ENCODE data around the gene CSGALNACT2. TPM values are rescaled to one million over a fixed set of nuclear protein-coding genes. Genes with fewer than 3 reads are reported as not detected.
A peak's percentile ranks its signal among the peaks of the same experiment; 100 is the strongest.
"Not testable (repeated sequence)": the region's sequence is repeated elsewhere in the genome, so short reads cannot be mapped to it uniquely, and the experiment has no call there.

Gene CSGALNACT2
- total and polyA plus RNA-seq, 11 donors = 2.6 to 17.7 (median 8.8) TPM

- DNase-seq (no peak), ATAC-seq (peak; percentile 42 to 82 (median 74))
- TF ChIP-seq POLR2A (IDR thresholded peaks at IDR 0.05) (no peak), CTCF (IDR thresholded peaks at IDR 0.05) (no peak)
- Histone ChIP-seq H3K27ac (no peak overlapping the region), H3K4me3 (no peak overlapping the region), H3K9me3 (peaks cover 0 to 25% (median 2%) of the 10 kb centered on the region in 12 donors), H3K27me3 (no peaks in the 10 kb centered on the region), H3K4me1 (peaks cover 0 to 10% (median 0%) of the 10 kb centered on the region in 12 donors), H3K36me3 (peaks cover 0 to 87% (median 67%) of the 10 kb centered on the region in 9 donors)
- intact Hi-C loops (cut with DNase I) = no loop called here
- WGBS, 4 donors = 39 to 64% (median 50%) methylated on average over 6 of the region's 6 CpGs
Observed at GRCh38 chr10:43174969-43175368, 36.7 kb downstream of the CSGALNACT2 start.

GRCh38 chr10:43176271-43176670, 38.0 kb downstream of the CSGALNACT2 start:
- Histone ChIP-seq H3K36me3 (peaks cover 0 to 89% (median 67%) of the 10 kb centered on the region in 9 donors), H3K4me3 (no peak overlapping the region), H3K4me1 (peaks cover 0 to 6% (median 0%) of the 10 kb centered on the region in 12 donors), H3K27ac (no peak overlapping the region), H3K27me3 (no peaks in the 10 kb centered on the region), H3K9me3 (peaks cover 0 to 25% (median 2%) of the 10 kb centered on the region in 12 donors)
- no peak for DNase-seq
- TF ChIP-seq POLR2A (IDR thresholded peaks at IDR 0.05) (no peak), CTCF (IDR thresholded peaks at IDR 0.05) (no peak)
- 96 to 98% (median 97%) methylated on average over 3 of the region's 3 CpGs for WGBS, 4 donors
- intact Hi-C loops (cut with DNase I) = no loop called here
- ATAC-seq = no peak

GRCh38 chr10:43177595-43177994, 39.4 kb downstream of the CSGALNACT2 start:
- TF ChIP-seq POLR2A (IDR thresholded peaks at IDR 0.05) (no peak), CTCF (IDR thresholded peaks at IDR 0.05) (no peak)
- Histone ChIP-seq H3K9me3 (peaks cover 0 to 25% (median 2%) of the 10 kb centered on the region in 12 donors), H3K27ac (no peak overlapping the region), H3K27me3 (no peaks in the 10 kb centered on the region), H3K4me1 (peaks cover 0 to 2% (median 0%) of the 10 kb centered on the region in 12 donors), H3K36me3 (peaks cover 0 to 86% (median 67%) of the 10 kb centered on the region in 9 donors), H3K4me3 (no peak overlapping the region)
- intact Hi-C loops (cut with DNase I) = no loop called here
- 73 to 91% (median 86%) methylated on average over 1 of the region's 1 CpG for WGBS, 4 donors
- ATAC-seq = no peak
- no peak for DNase-seq

- ATAC-seq = no peak
- Histone ChIP-seq H3K4me3 (no peak overlapping the region), H3K9me3 (peaks cover 0 to 25% (median 2%) of the 10 kb centered on the region in 12 donors), H3K36me3 (peaks cover 0 to 96% (median 88%) of the 10 kb centered on the region in 9 donors), H3K27me3 (no peaks in the 10 kb centered on the region), H3K27ac (no peak overlapping the region), H3K4me1 (no peaks in the 10 kb centered on the region)
- DNase-seq = no peak
- intact Hi-C loops (cut with DNase I) = no loop called here
- no peak for TF ChIP-seq CTCF (IDR thresholded peaks at IDR 0.05)
- no peak for TF ChIP-seq POLR2A (IDR thresholded peaks at IDR 0.05)
- 88 to 100% (median 98%) methylated on average over 1 of the region's 1 CpG for WGBS, 4 donors
Observed at GRCh38 chr10:43181146-43181545, 42.9 kb downstream of the CSGALNACT2 start.

GRCh38 chr10:43183764-43184163, 45.5 kb downstream of the CSGALNACT2 start:
- H3K27ac ChIP-seq, H3K9me3 ChIP-seq: not testable (repeated sequence)
- WGBS, 4 donors = 96 to 99% (median 97%) methylated on average over 3 of the region's 3 CpGs

More at GRCh38 chr10:43183764-43184163, 45.5 kb downstream of the CSGALNACT2 start:
- intact Hi-C loops (cut with DNase I); H3K27me3 ChIP-seq; DNase-seq; H3K4me3 ChIP-seq; ATAC-seq; H3K4me1 ChIP-seq: not testable (repeated sequence)
- H3K36me3 ChIP-seq = peaks cover 0 to 83% (median 78%) of the 10 kb centered on the region in 9 donors
